ENCODE measurements around the gene DHRS4.
"Not testable (repeated sequence)": the region's sequence is repeated elsewhere in the genome, so short reads cannot be mapped to it uniquely, and the experiment has no call there.

DHRS4 gene

DNA sequence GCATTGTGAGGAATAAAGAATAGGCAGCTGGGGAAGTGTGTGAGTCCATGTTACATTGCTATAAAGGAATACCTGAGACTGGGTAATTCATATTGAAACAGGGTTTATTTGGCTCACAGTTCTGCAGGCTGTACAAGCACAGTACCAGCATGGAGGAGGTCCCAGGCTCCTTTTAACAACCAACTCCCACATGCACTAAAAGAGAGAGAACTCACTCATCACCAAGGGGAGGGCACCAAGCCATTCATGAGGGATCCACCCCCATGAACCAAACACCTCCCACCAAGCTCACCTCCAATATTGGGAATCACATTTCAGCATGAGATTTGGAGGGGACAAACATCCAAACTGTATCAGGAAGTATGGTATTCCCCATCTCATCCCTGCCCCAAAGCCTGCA lies 11.9 kb upstream of the DHRS4 start:
- DNase-seq: no peak

- no peak for DNase-seq
These were observed 11.0 kb upstream of the DHRS4 start for GRCh38 chr14:23942587-23942986.

GRCh38 chr14:23949069-23949468 lies 4.5 kb upstream of the DHRS4 start:
- DNase-seq: not testable (repeated sequence)

GRCh38 chr14:23950411-23951135 lies 3.0 kb upstream of the DHRS4 start:
- DNase-seq: no peak

- DNase-seq: not testable (repeated sequence)
These were observed 2.5 kb upstream of the DHRS4 start for GRCh38 chr14:23951136-23951466.

GRCh38 chr14:23951590-23952201 lies 1.9 kb upstream of the DHRS4 start:
- DNase-seq: no peak

GRCh38 chr14:23953116-23953463 lies 480 bp upstream of the DHRS4 start:
- DNase-seq: not testable (repeated sequence)

DNA sequence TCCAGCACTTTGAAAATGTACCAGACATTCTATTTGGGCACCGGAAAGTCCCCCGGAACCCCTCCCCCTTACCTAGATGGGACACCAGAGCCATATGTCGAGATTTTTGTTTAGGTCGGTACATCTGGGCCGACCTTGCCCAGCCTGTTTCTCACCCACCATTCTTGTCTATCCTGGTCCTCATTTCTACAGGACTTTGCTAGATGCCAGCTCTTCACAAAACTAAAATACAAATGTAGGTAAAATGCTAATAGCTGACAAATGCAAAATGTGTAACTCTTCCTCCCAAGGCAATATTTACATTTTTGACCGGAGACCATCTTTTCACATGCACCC lies 677 bp downstream of the DHRS4 start:
- DNase-seq: not testable (repeated sequence)

DNA sequence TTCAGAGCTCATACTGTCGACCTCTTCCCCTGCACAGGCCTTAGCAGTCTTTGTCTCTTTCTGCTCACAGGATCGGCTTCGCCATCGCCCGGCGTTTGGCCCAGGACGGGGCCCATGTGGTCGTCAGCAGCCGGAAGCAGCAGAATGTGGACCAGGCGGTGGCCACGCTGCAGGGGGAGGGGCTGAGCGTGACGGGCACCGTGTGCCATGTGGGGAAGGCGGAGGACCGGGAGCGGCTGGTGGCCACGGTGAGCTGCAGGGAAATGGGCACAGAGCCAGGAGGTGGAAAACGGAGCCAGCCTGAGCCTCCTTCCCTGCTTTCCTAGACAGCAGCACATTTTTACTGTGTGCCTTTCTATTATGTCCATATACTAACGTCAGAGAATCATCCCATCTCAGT lies 1.4 kb downstream of the DHRS4 start:
- DNase-seq: not testable (repeated sequence)

GRCh38 chr14:23955811-23956210 lies 2.2 kb downstream of the DHRS4 start:
- not testable (repeated sequence) for DNase-seq

DNA sequence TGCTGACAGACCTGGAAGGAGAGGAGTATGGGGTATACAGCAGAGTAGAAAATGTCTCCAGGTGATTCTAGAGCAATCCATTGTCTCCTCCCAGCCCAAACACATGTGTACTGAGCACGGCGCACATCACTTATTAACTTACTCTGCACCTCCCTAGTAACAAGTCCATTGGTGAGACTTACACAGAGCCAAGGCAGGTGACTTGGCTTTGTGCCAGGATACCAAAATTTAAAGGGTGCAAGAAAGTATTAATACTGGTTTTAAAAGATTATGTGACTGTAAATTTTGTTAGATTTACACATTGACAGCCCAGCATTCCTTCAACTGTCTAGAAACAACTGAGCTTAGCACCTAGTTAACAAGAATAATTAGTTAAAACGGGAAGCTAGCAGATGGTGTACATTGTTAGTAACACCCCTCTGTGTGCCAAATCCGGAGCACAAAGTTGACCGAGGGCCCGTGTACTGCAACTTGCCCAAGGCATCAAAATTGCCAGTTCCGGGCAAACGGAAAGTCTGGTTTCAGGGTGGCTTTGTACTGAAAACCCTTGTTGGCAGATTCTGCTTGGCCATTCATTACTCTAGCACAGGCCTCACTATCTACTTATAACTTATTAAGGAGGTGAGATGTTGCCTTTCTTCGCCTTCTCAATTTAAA lies 4.5 kb downstream of the DHRS4 start:
- not testable (repeated sequence) for DNase-seq

GRCh38 chr14:23960899-23961298 lies 7.3 kb downstream of the DHRS4 start:
- DNase-seq: not testable (repeated sequence)

GRCh38 chr14:23961704-23962103 lies 8.1 kb downstream of the DHRS4 start:
- not testable (repeated sequence) for DNase-seq

GRCh38 chr14:23969130-23969480 lies 15.5 kb downstream of the DHRS4 start:
- not testable (repeated sequence) for DNase-seq

DNA sequence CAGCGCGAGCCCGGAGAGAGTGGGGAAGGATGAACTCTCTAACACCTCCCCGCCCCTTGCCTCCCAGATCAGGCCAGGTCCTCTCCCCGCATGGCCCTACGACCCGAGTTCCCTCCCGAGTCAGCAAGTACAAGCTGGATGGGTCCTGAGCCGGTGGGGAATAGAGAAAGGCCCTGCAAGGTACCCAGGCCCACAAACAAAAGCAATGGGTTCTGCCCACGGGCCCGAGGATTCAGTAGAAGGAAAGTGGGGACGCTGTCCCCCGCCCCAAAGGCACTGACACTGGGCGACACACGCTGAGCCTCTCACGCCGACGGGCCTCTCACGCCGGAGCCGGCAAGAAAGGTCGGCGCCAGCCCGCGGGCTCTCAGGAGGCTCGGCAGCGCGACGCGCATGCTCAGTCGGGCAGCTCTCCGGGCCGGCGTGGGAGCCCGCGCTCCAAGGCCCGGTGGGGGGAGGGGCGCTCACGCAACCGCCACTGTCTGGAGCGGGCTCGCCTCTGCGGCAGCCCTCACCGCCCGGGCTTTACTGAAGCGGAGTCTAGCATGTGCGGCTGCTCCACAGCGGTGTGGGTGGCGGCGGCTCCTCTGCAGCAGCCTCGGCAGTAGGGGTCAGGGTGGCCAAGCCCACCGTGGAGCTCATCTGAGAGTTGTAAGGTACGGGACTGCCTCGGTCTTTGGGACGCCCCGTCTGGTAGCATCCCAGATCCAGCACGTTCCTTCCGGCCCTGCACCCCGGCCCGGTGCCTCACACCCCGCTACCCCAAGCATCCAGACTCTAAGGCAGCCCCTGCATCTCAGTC lies 16.1 kb downstream of the DHRS4 start:
- DNase-seq: not testable (repeated sequence)

DNA sequence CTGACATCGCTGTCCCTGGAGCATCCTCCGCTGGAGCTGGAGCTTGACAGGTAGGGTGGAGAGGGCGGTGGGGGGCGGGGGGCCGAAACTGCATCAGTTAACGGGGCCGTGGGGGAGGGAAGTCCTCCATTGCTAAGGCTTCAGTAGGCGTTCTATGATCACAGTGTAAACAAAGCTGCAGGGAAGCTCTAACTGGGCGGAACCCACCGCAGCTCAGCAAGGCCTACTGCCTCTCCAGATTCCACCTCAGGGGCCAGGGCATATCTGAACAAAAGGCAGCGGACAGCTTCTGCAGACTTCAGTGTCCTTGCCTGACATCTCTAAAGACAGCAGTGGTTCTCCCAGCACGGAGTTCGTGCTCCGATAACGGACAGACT lies 16.7 kb downstream of the DHRS4 start:
- not testable (repeated sequence) for DNase-seq

DNA sequence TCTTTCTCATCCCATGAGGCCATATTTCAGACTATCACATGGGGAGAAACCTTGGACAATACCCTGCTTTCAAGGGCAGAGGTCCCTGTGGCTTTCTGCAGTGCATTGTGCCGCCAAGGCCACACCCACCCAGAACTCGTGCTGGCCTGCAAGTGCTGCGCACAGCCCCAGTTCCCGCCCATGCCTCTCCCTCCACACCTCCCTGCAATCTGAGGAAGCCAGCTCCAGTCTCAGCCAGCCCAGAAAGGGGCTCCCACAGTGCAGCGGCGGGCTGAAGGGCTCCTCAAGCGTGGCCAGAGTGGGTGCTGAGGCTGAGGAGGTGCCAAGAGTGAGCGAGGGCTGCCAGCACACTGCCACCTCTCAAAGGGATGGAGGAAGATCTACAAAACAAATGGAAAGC lies 19.6 kb downstream of the DHRS4 start:
- DNase-seq: not testable (repeated sequence)

DNA sequence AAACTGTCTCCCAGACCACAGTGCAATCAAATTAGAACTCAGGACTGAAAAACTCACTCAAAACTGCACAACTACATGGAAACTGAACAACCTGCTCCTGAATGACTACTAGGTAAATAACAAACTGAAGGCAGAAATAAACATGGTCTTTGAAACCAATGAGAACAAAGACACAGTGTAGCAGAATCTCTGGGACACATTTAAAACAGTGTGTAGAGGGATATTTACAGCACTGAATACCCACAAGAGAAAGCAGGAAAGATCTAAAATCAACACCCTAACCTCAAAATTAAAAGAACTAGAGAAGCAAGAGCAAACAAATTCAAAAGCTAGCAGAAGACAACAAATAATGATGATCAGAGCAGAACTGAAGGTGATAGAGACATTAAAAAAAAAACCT lies 20.5 kb downstream of the DHRS4 start:
- DNase-seq: not testable (repeated sequence)

GRCh38 chr14:23977208-23977607 lies 23.6 kb downstream of the DHRS4 start:
- DNase-seq: not testable (repeated sequence)

DNA sequence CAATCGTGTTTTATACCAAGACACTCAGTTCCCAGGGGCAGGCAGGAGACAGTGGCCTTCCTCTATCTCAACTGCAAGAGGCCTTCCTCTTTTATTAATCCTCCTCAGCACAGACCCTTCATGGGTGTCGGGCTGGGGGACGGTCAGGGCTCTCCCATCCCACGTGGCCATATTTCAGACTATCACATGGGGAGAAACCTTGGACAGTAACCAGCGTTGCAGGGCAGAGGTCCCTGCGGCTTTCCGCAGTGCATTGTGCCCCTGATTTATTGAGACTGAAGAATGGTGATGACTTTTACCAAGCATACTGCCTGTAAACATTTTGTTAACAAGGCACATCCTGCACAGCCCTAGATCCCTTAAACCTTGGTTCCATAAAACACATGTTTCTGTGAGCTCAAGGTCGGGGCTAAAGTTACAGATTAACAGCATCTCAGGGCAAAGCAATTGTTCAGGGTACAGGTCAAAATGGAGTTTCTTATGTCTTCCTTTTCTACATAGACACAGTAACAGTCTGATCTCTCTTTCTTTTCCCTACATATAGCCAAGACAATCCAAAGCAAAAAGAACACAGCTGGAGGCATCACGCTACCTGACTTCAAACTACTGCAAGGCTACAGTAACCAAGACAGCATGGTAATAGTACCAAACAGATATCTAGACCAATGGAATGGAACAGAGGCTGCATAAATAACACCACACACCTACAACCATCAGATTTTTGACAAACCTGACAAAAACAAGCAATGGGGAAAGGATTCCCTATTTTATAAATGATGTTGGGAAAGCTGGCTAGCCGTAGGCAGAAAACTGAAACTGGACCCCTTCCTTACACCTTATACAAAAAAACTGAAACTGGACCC lies 28.6 kb downstream of the DHRS4 start:
- not testable (repeated sequence) for DNase-seq

DNA sequence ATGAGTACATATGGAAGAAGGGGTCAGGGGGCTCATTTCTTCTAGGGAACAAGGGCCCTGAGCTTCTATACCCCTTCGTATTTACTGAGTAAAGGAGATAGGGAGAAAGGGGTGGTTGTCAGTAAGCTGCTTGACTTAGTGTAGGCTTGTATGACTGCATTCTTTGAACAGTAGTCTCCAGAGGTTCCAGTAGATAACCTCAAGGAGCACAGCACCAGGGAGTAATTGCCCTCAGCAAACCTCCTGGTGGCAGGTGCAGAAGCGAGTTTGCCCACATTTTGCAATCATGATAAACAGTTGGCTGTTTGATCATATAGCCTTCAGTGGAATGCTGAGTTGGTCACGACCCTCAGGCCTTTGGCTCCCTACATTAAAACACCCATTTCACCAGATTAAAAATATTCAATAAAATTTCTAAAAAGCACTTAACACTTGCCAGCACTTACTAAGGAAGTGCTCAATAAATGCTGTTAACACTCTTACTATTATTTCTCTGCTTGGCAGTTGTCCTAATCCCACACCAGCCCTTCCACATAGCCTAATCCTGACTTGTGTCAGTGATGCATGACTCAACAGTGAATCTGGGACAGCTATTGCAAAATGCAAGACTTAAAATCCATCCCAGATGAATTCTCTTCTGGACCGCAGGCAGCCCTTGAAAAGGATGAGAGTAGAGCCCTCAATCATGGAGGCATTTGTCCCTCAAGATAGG lies 31.5 kb downstream of the DHRS4 start:
- no peak for DNase-seq

GRCh38 chr14:23988223-23988606 lies 34.6 kb downstream of the DHRS4 start:
- not testable (repeated sequence) for DNase-seq
